G401.6 (cell line): Measurements from ENCODE around the gene LMAN1.

Experiments used
- FAIRE-seq: peaks from 2 replicates; lab custom pipeline; 2012; peaks lifted over from hg19 to GRCh38; lab: Jason Lieb, UNC

LMAN1 gene

DNA sequence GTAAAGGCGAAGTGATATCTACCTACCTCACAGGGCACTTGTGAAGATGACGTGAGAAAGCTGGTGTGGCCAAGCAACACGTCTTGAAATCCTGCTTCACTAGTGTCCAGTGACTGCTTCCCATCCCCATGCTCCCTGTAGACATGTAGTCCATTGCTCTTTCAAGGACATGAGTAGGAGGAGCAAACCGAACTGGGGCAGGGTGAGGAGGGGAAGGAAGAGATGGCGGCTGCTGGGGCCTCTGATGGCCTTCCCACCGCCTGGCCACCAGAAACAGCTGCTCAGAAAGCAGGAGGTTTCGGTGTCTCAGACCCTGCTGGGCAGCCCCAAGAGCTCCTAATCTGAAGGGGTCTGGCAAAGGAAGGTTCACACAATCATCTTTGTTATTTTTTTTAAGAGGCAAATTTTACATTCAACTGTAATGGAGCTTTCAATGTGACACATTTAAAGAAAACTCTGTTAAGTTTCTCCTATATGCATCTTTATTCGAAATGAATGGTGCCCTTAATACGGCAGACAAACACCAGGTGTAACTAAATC is 55.3 kb downstream of the LMAN1 start:
- no peak for FAIRE-seq

DNA sequence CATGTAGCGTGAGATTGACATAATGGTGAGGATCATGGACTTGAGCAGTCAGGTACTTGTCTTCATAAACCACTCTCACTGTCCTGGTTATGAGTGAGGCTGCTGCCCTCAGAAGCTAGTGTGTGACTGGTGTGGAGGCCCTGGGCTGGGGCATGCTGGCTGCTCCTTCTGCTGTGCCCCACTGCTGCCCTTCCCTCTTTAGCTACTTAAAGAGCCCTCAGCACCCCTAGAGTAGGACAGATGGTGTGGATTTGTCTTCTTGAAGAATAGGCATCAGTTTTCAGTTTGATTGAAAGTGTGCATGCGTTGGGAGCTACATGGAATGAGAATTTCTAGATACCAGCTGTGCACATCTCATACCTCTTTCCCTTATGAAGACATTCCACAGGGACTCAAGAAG is 56.1 kb downstream of the LMAN1 start:
- no peak for FAIRE-seq

DNA sequence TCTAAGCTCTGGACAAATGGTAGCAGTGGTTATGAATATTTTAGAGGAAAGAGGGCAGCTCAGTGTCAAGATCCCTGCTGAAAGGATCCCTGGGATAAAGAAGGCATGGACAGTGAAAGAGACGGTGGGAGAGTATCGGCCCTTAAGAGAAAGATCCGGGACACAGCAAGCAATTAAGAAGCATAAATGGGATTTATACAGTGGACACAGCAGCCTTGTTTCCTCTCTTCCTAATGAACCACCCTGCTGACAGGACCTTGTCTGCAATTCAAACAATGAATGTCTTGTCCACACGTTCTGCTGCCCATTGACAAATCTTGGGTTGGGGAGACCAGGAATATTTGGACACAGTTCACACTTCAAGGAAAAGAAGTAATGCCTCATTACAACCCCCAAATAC is 57.1 kb downstream of the LMAN1 start:
- FAIRE-seq: no peak

DNA sequence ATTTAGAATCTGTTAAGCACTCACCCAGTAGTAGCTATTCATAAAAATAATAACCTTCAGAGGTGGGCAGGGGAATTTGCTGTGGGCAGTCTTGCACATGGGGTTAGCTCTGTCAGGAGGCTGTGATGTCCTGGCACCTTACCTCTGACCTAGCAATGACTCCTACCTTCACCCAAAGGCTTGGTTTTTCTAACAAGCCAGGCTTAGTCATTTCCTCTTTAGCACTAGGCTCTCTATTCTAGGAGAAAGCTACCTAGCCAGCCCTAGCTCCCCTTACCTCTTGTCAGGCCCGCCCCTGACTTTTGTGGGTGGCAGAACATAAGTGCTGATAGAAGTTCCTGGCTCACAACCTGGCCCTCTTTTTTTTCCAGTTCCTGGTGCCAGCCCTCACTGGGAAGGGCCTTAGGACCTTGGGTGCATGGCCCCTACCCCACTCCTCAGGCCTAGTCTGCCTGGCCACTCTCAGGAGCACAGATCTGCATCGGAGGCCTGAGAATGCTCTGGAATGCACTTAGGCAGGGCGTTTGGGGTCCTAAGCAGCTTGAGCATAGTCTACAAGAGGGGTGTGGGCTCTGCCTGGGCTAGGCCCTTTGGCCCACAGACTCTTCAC is 58.3 kb downstream of the LMAN1 start:
- FAIRE-seq: no peak

DNA sequence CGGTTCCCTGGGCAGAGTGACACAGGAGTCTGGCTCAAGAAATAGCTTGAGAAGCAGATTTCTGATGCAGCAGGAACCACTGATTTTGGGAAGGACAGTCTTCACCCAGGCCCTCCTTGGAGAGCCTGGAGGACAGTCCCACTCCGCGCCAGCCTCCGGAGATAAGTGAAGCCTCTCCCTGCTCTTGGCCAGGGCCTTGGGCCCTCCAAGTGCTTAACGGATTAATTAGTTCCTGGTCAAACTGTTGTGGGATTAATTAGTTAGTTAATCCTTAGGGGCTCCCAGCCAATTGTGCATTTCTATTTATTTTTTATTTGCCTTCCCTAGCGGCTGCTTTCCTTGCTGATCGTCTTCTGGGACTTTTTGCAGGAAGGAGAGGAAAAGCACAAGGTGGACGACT is 60.2 kb downstream of the LMAN1 start:
- no peak for FAIRE-seq

DNA sequence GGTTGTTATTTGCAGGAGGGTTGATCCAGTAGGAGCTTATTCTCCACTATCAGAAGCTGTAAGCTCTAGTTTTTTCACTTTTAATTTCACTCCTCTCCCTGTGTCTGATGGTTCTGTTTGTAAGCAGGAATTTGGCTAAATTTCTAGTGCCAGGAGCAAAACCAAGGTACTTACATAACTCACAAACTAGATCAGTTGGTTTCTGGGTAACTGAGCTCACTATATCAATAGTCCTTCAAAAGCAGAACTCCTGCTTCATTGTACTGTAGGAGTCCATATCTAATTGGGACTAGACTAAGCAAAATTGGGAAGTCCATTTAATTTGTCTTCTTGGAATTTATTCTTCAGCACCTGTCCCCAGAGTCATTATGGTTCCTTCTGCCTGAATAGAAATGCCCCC is 65.7 kb downstream of the LMAN1 start:
- FAIRE-seq: no peak

DNA sequence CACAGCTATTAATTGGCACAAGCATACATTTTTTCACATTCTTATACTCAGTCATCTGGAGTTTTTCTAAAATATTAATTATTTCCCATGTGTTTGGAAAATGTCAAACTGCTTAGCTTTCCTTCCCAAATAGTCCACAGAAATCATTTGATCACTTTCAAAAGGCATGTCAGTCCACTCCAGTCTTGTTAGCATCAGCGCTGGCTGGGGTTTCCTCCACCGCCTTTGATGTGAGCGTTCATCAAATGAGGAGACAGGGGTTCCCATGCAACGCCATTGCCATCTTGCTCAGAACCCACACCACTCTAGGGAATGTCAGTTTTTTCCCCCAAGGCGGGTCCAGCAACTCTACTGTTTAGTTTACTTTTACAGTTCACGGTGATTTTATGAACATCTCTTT is 72.7 kb downstream of the LMAN1 start:
- no peak for FAIRE-seq

DNA sequence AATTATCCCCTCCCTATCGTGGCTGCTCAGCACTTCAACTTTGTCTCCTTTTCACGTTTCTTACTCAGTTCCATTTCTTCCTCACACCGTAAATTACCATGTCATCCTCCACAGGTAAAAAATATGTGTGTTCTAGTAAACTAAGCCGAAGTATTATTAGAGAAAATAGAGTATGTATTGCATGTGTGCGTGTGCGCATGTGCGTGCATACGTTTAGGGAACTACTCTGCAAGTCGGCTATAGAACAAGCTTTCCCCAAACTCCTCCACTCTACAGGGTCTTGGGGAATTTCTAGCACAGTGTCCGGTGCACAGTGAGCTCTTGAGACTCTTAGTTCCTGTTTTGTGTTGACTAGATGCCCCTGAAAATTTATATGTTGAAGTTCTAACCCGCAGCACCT is 76.7 kb downstream of the LMAN1 start:
- FAIRE-seq: no peak

DNA sequence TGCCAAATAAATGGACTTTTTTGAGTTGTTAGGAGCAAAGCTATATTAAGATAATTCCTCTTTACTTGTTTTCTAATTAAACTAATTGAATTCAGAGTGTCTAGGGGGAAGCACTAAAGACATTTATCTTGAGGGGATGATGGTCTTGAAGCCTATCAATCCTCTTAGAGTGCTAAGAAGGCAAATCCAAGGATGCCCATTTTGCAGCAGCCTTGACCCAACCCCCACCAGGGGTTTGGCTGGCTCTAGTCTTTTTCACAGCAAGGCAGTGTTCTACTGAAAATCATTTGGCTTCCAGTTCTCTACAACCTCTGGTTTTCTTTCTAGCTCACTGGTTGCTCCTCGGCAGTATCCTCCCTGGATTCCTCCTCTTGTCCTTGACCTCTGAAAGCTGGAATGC is 79.3 kb downstream of the LMAN1 start:
- FAIRE-seq: no peak

DNA sequence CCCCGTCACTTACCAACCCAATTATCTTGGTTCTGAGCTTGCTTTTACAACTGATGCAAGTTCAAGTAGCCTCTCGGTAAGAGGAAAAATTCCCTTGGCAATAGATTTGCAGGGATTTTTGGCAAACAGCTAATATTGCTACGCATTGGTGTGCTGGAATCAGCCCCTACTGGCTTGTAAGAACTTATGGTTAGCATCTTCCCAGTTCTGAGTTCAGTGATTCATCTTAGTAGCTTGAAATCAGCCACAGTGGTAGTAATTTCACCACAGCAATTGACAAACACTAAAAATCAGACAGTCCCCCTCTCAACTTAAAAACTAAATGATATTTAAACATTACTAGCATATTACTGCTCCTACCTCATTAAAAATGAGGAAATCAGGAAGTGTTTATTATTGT is 79.9 kb downstream of the LMAN1 start:
- FAIRE-seq: no peak

DNA sequence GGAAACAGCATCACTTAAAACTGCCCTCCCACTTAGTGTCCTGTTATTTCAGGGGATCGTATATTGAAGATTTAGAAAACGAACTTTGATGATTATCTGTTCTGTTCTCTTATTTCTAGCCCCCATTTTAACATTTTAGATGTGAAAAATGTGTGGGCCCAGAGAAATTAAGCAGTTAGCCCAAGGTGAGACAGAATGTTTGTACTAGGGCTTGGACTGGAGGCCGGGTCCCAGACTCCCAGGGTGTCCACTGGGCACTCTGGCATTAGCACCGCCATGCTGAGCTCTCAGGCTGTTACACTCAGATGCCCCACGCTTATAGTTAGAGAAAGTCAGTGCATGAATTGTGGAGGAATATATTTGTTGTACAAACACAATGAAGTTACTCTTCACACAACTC is 80.3 kb downstream of the LMAN1 start:
- FAIRE-seq: no peak
